HEK293 (cell line): ENCODE results near the gene UBR4.

Source experiments
- CTCF ChIA-PET: fragments of 350-600 bp; formaldehyde crosslinking; extraction: SDS; loops from one replicate; lab custom pipeline; 2021; ENCODE audit warnings: antibody characterized with exemption; lab: Yijun Ruan, JAX
- POLR2A ChIA-PET: fragments of 300-600 bp; formaldehyde crosslinking; extraction: SDS; loops from one replicate; lab custom pipeline; 2020; ENCODE audit warnings: antibody characterized with exemption, inconsistent platforms; lab: Yijun Ruan, JAX
- H3K27ac ChIP-seq: fragments of 200-500 bp; sonication (Bioruptor generic); 2 replicates; pipeline ENCODE4 v1.5.1; 2014; ENCODE audit warnings: low read depth, low read length, control low read depth, inconsistent platforms; ENCODE audit errors: extremely low read depth
- H3K36me3 ChIP-seq, 2 experiments: fragments of 200-500 bp in 1 of 2; sonication (Bioruptor generic) in 1 of 2; 1 replicate in 1 of 2; 2 replicates in 1 of 2; pipeline ENCODE4 v1.5.1; 2014 to 2017; ENCODE audit warnings: inconsistent platforms in 2 of 2, low read length in 2 of 2; ENCODE audit not compliant: control insufficient read depth in 2 of 2, insufficient read depth in 1 of 2
- H3K4me1 ChIP-seq: fragments of 200-500 bp; sonication (Bioruptor generic); 2 replicates; pipeline ENCODE4 v1.5.1; 2014; ENCODE audit warnings: mild to moderate bottlenecking, low read length, inconsistent platforms; ENCODE audit not compliant: control insufficient read depth, insufficient read depth
- H3K4me3 ChIP-seq: 2 replicates; pipeline ENCODE4 v1.5.1; 2011; ENCODE audit warnings: low read depth, mild to moderate bottlenecking, control low read depth, low read length, moderate library complexity
- H3K9me3 ChIP-seq: fragments of 200-500 bp; sonication (Bioruptor generic); 2 replicates; pipeline ENCODE4 v1.5.1; 2014; ENCODE audit warnings: low read depth, low read length, inconsistent platforms; ENCODE audit not compliant: control insufficient read depth, insufficient read depth
- HOXC10 ChIP-seq: sonication (generic); formaldehyde crosslinking; IDR thresholded peaks from 2 replicates; pipeline ENCODE4 v1.8.1; 2023; ENCODE audit warnings: mild to moderate bottlenecking, missing genetic modification reagents
- IKZF3 ChIP-seq: fragments of 450-650 bp; IDR thresholded peaks from 2 replicates; pipeline ENCODE4 v1.5.0; 2018; ENCODE audit warnings: missing biosample characterization, mild to moderate bottlenecking, missing genetic modification characterization, moderate library complexity
- MEIS1 ChIP-seq: sonication (generic); formaldehyde crosslinking; IDR thresholded peaks from 2 replicates; pipeline ENCODE4 v1.8.1; 2022; ENCODE audit warnings: missing genetic modification reagents, mild to moderate bottlenecking, borderline replicate concordance
- MZF1 ChIP-seq: fragments of 450-650 bp; formaldehyde crosslinking; IDR thresholded peaks from 2 replicates; pipeline ENCODE4 v1.5.1; 2017; ENCODE audit warnings: missing biosample characterization, missing genetic modification characterization, borderline replicate concordance
- PRDM4 ChIP-seq: fragments of 450-650 bp; formaldehyde crosslinking; IDR thresholded peaks from 2 replicates; pipeline ENCODE4 v1.5.1; 2017; ENCODE audit warnings: missing biosample characterization, missing genetic modification characterization
- ZBTB48 ChIP-seq: fragments of 450-650 bp; formaldehyde crosslinking; IDR thresholded peaks from 2 replicates; pipeline ENCODE4 v1.5.1; 2016; ENCODE audit warnings: missing biosample characterization, missing genetic modification characterization
- ZEB2 ChIP-seq: fragments of 450-650 bp; formaldehyde crosslinking; IDR thresholded peaks from 2 replicates; pipeline ENCODE4 v1.5.1; 2016; ENCODE audit warnings: missing biosample characterization, missing genetic modification characterization
- ZNF148 ChIP-seq: fragments of 450-650 bp; formaldehyde crosslinking; IDR thresholded peaks from 2 replicates; pipeline ENCODE4 v1.5.0; 2017; ENCODE audit warnings: missing biosample characterization, missing genetic modification characterization, borderline replicate concordance
- ZNF174 ChIP-seq: fragments of 450-650 bp; formaldehyde crosslinking; IDR thresholded peaks from 2 replicates; pipeline ENCODE4 v1.5.0; 2017; ENCODE audit warnings: missing biosample characterization, mild to moderate bottlenecking, missing genetic modification characterization
- ZNF18 ChIP-seq: fragments of 450-650 bp; formaldehyde crosslinking; IDR thresholded peaks from 2 replicates; pipeline ENCODE4 v1.5.1; 2016; ENCODE audit warnings: missing biosample characterization, missing genetic modification characterization
- ZNF292 ChIP-seq: fragments of 450-650 bp; formaldehyde crosslinking; IDR thresholded peaks from 2 replicates; pipeline ENCODE4 v1.5.1; 2016; ENCODE audit warnings: low read depth, missing biosample characterization, missing genetic modification characterization, borderline replicate concordance
- ZNF398 ChIP-seq: fragments of 450-650 bp; formaldehyde crosslinking; IDR thresholded peaks from 2 replicates; pipeline ENCODE4 v1.5.1; 2017; ENCODE audit warnings: missing biosample characterization, missing genetic modification characterization
- ZNF513 ChIP-seq: fragments of 450-650 bp; IDR thresholded peaks from 2 replicates; pipeline ENCODE4 v1.5.1; 2018; ENCODE audit warnings: missing biosample characterization, missing genetic modification characterization
- ZNF560 ChIP-seq: fragments of 450-650 bp; formaldehyde crosslinking; IDR thresholded peaks from 2 replicates; pipeline ENCODE4 v1.5.1; 2017; ENCODE audit warnings: missing biosample characterization, missing genetic modification characterization, borderline replicate concordance
- ZNF623 ChIP-seq: fragments of 450-650 bp; formaldehyde crosslinking; IDR thresholded peaks from 2 replicates; pipeline ENCODE4 v1.5.1; 2016; ENCODE audit warnings: missing biosample characterization, missing genetic modification characterization
- ZNF660 ChIP-seq: fragments of 450-650 bp; IDR thresholded peaks from 2 replicates; pipeline ENCODE4 v1.5.1; 2018; ENCODE audit warnings: missing biosample characterization, mild to moderate bottlenecking, missing genetic modification characterization
- ZNF830 ChIP-seq: fragments of 450-650 bp; IDR thresholded peaks from 2 replicates; pipeline ENCODE4 v1.5.0; 2018; ENCODE audit warnings: missing biosample characterization, missing genetic modification characterization, low read depth, mild to moderate bottlenecking, moderate library complexity

The UBR4 gene

GRCh38 chr1:19258353-19258752, 48.3 kb upstream of the UBR4 start:
- no peak overlapping the region for H3K27ac ChIP-seq
- no peak overlapping the region for H3K4me3 ChIP-seq
- H3K9me3 ChIP-seq: no peaks in the 10 kb centered on the region
- POLR2A ChIA-PET: no interaction called here
- TF ChIP-seq MEIS1 (CRISPR knock-in tag) (no peak), IKZF3 (tag by site-specific recombination) (no peak), ZNF292 (no peak), ZNF830 (tag by site-specific recombination) (no peak), ZNF18 (tag by site-specific recombination) (no peak), ZNF623 (tag by site-specific recombination) (no peak), ZEB2 (tag by site-specific recombination) (no peak), ZNF560 (tag by site-specific recombination) (no peak), HOXC10 (no peak), ZNF660 (tag by site-specific recombination) (no peak), ZNF174 (tag by site-specific recombination) (no peak), ZBTB48 (tag by site-specific recombination) (no peak), ZNF398 (no peak), ZNF513 (tag by site-specific recombination) (no peak), ZNF148 (tag by site-specific recombination) (no peak), MZF1 (tag by site-specific recombination) (no peak), PRDM4 (tag by site-specific recombination) (no peak)
- TF ChIP-seq, all 188 proteins: peak for 0
- Histone ChIP-seq H3K4me1 (no peaks in the 10 kb centered on the region), H3K36me3 (peaks cover 6 to 81% of the 10 kb centered on the region in 2 experiments; a peak in 2 of 3 replicates)
- CTCF ChIA-PET: no interaction called here
